ENCODE measurements around the gene SLC35F3. TPM values are rescaled to one million over a fixed set of nuclear protein-coding genes. Genes with fewer than 3 reads are reported as not detected.
"Not testable (repeated sequence)": the region's sequence is repeated elsewhere in the genome, so short reads cannot be mapped to it uniquely, and the experiment has no call there.

Gene SLC35F3
- total RNA-seq, 1 donor from 2014 or later = not detected

DNA sequence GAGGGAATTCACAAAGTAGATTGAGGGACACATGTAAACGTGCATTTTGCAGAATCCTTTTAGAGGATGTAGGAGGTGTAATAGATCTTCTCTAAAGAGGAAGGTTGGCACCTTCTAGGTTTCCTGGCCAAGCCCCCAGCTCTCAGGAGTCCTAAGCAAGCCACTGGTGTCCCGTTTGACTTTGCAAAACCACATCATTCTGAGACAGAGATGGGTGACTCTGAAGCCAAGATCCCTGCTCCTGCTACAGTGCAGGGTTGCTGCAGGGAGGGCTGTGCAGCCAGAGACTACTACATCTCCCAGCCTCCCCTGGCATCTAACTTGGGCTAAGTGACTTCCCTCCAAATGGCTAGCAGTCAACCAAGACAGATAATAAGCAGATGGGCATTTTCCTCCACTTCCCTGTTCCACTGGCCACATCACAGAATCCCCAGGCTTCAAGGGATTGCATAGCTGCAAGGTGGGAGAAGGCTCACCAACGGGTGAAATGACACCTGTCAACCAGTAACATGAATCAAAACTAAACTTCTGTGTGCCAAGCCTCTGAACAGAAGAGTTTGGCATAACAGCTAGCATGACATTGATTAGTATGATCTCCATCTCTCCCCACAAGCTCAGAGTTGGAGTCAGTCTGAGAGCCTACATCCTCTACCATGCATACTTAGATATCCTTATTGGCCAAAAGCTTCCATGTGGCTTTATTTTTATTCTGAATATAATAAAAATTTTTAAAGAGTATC is 339.2 kb downstream of the SLC35F3 start:
- TF ChIP-seq, protein P1, sequence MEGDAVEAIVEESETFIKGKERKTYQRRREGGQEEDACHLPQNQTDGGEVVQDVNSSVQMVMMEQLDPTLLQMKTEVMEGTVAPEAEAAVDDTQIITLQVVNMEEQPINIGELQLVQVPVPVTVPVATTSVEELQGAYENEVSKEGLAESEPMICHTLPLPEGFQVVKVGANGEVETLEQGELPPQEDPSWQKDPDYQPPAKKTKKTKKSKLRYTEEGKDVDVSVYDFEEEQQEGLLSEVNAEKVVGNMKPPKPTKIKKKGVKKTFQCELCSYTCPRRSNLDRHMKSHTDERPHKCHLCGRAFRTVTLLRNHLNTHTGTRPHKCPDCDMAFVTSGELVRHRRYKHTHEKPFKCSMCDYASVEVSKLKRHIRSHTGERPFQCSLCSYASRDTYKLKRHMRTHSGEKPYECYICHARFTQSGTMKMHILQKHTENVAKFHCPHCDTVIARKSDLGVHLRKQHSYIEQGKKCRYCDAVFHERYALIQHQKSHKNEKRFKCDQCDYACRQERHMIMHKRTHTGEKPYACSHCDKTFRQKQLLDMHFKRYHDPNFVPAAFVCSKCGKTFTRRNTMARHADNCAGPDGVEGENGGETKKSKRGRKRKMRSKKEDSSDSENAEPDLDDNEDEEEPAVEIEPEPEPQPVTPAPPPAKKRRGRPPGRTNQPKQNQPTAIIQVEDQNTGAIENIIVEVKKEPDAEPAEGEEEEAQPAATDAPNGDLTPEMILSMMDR (IDR thresholded peaks at IDR 0.05) = no peak
- DNase-seq = no peak
- intact Hi-C loops (cut with micrococcal nuclease) = no loop called here
- peaks cover 13% of the 10 kb centered on the region for H3K4me1 Mint-ChIP-seq
- H3K27ac Mint-ChIP-seq = no peak overlapping the region
- ATAC-seq (ENCODE audit: low read depth) = no peak
- peaks cover 6% of the 10 kb centered on the region for H3K9me3 Mint-ChIP-seq
- peaks cover 10% of the 10 kb centered on the region for H3K27me3 Mint-ChIP-seq
- H3K36me3 Mint-ChIP-seq (ENCODE audit: low read depth) = no peaks in the 10 kb centered on the region
- ChIA-PET CTCF (no interaction called here), POLR2A (no interaction called here)
- no peak overlapping the region for H3K4me3 Mint-ChIP-seq

DNA sequence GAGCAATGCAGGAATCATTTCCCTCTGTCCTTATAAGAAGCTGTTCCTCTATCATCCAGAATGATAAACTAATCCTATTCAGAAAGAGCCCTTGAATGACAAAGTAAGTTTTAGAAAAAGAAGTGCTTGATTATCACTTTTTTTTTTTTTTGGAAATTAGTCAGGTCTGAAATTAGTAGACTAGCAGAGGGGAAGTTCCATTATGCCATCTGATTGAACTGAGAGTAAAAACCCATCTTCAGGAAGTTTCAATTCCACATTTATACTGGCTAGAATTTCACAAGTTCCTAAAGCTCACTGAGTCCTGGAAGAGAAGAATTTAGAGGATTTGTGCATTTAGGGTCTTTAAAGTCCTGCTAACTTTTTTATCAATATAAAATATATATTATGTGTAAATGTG is 340.0 kb downstream of the SLC35F3 start:
- H3K27me3 Mint-ChIP-seq = peaks cover 5% of the 10 kb centered on the region
- no peak overlapping the region for H3K27ac Mint-ChIP-seq
- DNase-seq (no peak), ATAC-seq (ENCODE audit: low read depth) (peak; percentile 45)
- TF ChIP-seq, protein P1 (IDR thresholded peaks at IDR 0.05) = no peak
- peaks cover 6% of the 10 kb centered on the region for H3K9me3 Mint-ChIP-seq
- ChIA-PET POLR2A (interaction anchor here (0.6 kb wide), 1 partner anchor 77 kb away, joined by 6 read pairs; no protein-coding TSS in a partner anchor), CTCF (no interaction called here)
- no peak overlapping the region for H3K4me3 Mint-ChIP-seq
- intact Hi-C loops (cut with micrococcal nuclease) = no loop called here
- H3K36me3 Mint-ChIP-seq (ENCODE audit: low read depth) = no peaks in the 10 kb centered on the region
- peaks cover 13% of the 10 kb centered on the region for H3K4me1 Mint-ChIP-seq

DNA sequence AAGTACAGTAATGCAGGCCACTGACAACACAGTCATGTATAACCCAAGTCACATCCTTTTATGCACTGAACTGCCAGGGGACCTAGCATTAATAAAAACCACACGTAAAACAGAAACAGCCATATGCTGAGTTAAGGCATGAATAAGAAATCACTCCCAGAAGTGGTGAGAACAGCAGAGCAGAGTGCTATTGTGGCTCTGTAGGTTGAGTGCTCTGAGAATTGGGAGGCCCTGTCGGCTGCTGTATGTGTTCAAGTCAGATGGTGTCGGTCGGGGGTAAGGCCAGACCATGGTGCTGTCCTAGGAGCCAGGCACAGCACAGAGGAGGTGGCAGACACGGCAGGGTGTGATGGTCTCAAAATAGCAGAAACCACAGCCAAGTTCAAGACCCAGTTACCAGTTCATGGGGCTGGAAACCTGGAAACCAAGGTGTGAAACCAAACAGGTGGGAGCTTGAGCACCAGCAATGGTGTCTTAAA is 342.2 kb downstream of the SLC35F3 start:
- ChIA-PET POLR2A (no interaction called here), CTCF (no interaction called here)
- intact Hi-C loops (cut with micrococcal nuclease) = no loop called here
- Mint-ChIP-seq H3K27ac (no peak overlapping the region), H3K4me3 (no peak overlapping the region), H3K4me1 (peaks cover 13% of the 10 kb centered on the region), H3K36me3 (ENCODE audit: low read depth) (no peaks in the 10 kb centered on the region), H3K9me3 (peaks cover 6% of the 10 kb centered on the region), H3K27me3 (peaks cover 5% of the 10 kb centered on the region)
- DNase-seq (no peak), ATAC-seq (ENCODE audit: low read depth) (peak; percentile 42)
- TF ChIP-seq, protein P1 (IDR thresholded peaks at IDR 0.05) = no peak

DNA sequence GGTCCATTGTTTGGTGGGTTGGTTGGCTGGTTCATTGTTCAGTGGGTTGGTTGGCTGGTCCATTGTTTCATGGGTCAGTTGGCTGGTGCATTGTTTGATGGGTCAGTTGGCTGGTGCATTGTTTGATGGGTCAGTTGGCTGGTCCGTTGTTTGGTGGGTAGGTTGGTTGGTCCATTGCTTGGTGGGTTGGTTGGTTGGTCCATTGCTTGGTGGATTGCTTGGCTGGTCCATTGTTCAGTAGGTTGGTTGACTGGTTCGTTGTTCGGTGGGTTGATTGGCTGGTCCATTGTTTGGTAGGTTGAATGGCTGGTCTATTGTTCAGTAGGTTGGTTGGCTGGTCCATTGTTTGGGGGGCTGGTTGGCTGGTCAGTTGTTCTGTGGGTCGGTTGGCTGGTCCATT is 343.3 kb downstream of the SLC35F3 start:
- CTCF ChIA-PET; ATAC-seq (ENCODE audit: low read depth); H3K36me3 Mint-ChIP-seq (ENCODE audit: low read depth); DNase-seq; H3K4me3 Mint-ChIP-seq; H3K9me3 Mint-ChIP-seq; intact Hi-C loops (cut with micrococcal nuclease); POLR2A ChIA-PET; H3K27ac Mint-ChIP-seq; H3K27me3 Mint-ChIP-seq: not testable (repeated sequence)
- H3K4me1 Mint-ChIP-seq = peaks cover 13% of the 10 kb centered on the region

DNA sequence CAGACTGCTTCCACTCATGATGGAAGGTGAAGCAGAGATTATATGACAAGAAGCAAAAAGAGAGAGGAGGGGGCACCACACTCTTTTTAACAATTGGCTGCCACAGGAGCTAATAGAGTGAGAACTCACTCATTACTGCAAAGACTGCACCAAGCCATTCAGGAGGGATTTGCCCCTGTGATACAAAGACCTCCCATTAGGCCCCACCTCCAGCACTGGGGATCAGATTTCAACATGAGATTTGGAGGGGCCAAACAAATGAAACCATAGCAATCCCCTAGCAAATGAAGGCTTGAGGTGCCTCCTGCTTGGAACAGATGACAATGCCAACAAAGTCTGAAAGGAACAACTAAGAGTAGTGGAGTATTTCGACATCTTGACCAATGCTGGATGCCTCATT is 346.3 kb downstream of the SLC35F3 start:
- DNase-seq (no peak), ATAC-seq (ENCODE audit: low read depth) (no peak)
- Mint-ChIP-seq H3K27ac (no peak overlapping the region), H3K4me1 (no peaks in the 10 kb centered on the region), H3K9me3 (peaks cover 6% of the 10 kb centered on the region), H3K27me3 (peaks cover 5% of the 10 kb centered on the region), H3K4me3 (no peak overlapping the region), H3K36me3 (ENCODE audit: low read depth) (no peaks in the 10 kb centered on the region)
- intact Hi-C loops (cut with micrococcal nuclease) = no loop called here
- CTCF ChIA-PET = no interaction called here
- POLR2A ChIA-PET = no interaction called here
- TF ChIP-seq, protein P1 (IDR thresholded peaks at IDR 0.05) = no peak
